Measurements from ENCODE around the gene PGM5.
"Not testable (repeated sequence)": the region's sequence is repeated elsewhere in the genome, so short reads cannot be mapped to it uniquely, and the experiment has no call there.

Gene PGM5

DNA sequence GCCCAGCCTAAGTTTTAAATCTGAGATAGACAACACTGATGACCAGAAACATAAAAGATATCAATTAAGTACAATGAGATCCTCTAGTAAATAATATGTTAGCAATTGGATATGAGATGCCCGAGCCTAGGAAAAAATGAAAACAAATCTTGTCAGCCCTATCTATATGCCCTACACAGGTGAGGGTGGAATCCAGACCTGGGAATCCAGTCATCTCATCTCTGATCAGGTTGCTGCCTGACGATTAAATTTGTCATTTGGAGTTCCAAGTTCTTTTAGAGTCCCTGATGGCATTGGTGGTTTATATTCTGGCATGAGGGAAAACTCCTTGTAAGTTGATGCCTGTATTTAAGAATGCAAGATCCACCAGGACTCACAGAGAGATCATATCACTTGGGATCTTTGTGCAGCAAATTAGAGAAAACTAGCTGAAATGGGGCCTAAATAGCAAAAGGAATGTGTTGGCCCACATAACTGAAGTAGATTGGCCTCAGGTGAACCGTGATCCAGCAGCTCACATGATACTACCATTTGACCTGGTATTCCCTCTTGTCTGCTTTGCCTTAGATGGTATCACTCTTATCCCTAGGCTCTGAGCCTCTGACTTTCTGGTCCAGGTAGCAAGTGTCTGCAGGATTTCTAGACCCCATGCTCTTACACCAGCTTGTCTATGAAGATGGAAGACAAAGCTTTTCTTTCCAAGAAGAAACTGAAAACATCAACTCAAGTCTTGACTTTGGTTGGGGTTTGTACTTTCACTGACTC is 48.2 kb downstream of the PGM5 start:
- H3K36me3 ChIP-seq (ENCODE audit: control insufficient read depth in 2 of 2, insufficient read depth in 1 of 2, low read length in 2 of 2); POLR2A ChIA-PET; H3K9me3 ChIP-seq (ENCODE audit: control insufficient read depth, insufficient read depth, low read depth, low read length); CTCF ChIA-PET; H3K4me3 ChIP-seq (ENCODE audit: low read depth, low read length); H3K4me1 ChIP-seq (ENCODE audit: control insufficient read depth, insufficient read depth, low read length); H3K27ac ChIP-seq (ENCODE audit: extremely low read depth, low read depth, low read length): not testable (repeated sequence)

DNA sequence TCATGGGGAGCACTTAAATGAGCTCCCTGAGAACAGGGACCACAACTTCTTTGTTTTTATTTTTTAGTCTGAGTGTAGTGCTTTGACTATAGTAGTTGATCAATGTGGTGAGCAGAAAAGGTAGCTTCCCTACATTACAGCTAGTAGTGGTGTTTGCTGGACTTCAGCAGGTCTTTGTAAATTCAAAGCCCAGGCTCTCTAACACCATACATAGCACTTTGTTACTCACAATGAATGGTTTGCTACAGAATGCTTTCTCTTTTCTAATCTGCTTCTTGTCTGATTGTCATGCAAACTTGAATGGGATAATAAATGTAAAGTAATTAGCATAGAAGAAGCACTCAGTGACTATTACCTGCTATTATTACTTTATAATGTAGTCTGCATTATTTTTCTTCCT is 55.5 kb downstream of the PGM5 start:
- H3K27ac ChIP-seq (ENCODE audit: extremely low read depth, low read depth, low read length); POLR2A ChIA-PET; CTCF ChIA-PET; H3K9me3 ChIP-seq (ENCODE audit: control insufficient read depth, insufficient read depth, low read depth, low read length); H3K4me3 ChIP-seq (ENCODE audit: low read depth, low read length); H3K36me3 ChIP-seq (ENCODE audit: control insufficient read depth in 2 of 2, insufficient read depth in 1 of 2, low read length in 2 of 2); H3K4me1 ChIP-seq (ENCODE audit: control insufficient read depth, insufficient read depth, low read length): not testable (repeated sequence)

DNA sequence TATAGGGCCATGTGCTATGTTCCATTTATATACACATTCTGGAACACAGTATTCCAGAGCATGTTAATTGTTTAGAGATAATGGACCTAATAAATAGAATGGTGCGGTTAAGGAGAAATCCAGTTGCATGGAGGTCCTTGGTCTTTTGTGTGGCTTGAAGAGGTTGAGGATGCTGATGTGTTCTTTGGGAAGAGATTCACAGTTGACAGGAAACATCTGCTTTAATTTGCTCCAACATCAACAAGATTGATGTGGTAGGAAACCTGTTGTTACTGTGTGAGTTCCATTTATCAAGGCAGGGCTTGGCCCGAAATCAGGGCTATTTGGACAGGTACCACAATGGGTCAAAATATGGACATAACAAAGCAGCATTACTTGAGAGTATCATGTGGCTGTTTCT is 56.3 kb downstream of the PGM5 start:
- H3K9me3 ChIP-seq (ENCODE audit: control insufficient read depth, insufficient read depth, low read depth, low read length); H3K27ac ChIP-seq (ENCODE audit: extremely low read depth, low read depth, low read length); H3K36me3 ChIP-seq (ENCODE audit: control insufficient read depth in 2 of 2, insufficient read depth in 1 of 2, low read length in 2 of 2); CTCF ChIA-PET; H3K4me3 ChIP-seq (ENCODE audit: low read depth, low read length); H3K4me1 ChIP-seq (ENCODE audit: control insufficient read depth, insufficient read depth, low read length); POLR2A ChIA-PET: not testable (repeated sequence)

DNA sequence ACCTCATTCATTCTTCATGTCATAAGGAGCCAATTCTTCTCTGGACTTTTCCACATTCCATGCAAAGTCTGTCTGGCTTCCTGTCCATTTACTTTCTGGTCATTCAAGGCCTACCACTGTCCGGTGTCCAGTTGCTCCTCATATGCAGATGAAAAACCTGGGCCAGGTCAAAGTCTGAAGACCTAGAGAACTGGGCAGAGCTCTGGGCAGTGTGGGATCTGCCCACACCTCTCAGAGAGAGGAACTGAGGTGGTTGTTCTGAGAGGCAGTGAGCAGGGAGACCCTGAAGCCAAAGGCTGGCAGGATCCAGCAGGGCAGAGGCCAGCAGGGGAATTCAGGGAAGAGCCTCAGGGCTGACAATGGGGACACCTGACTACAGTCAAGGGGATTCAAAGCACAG is 58.7 kb downstream of the PGM5 start:
- H3K27ac ChIP-seq (ENCODE audit: extremely low read depth, low read depth, low read length); H3K36me3 ChIP-seq (ENCODE audit: control insufficient read depth in 2 of 2, insufficient read depth in 1 of 2, low read length in 2 of 2); CTCF ChIA-PET; H3K4me1 ChIP-seq (ENCODE audit: control insufficient read depth, insufficient read depth, low read length); H3K4me3 ChIP-seq (ENCODE audit: low read depth, low read length); H3K9me3 ChIP-seq (ENCODE audit: control insufficient read depth, insufficient read depth, low read depth, low read length); POLR2A ChIA-PET: not testable (repeated sequence)

DNA sequence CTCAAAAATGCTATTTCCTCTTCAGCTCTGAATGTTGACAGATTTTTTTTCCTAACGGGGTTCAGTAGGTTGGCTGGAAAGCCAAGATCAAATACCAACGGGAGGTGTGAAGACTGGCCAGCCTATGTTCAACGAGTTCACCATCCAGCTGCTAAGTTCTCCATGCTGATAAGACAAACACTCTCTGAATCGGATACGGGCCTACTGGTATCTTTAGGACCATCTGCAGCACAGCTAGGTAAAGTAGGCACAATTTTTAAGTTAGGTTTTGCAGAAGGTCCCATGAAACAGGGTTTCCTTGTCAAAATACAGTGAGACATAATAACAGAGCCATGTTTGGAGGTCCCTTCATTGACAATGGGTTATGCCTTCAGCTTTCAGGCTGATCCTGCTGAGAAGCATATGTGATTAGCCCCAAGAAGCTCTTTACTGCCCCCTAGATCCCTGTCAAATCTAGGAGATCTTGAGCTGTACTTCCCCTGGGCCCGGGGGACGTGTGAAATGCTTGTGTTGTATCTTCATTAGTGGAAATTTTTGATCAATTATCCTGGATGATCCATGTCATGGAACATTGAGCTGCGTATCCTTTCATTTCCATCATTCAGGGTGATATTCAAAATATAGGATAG is 60.6 kb downstream of the PGM5 start:
- CTCF ChIA-PET = interaction anchor here (0.5 to 2.5 kb wide), 12 partner anchors 15 to 272 kb away, joined by 3 to 8 read pairs (median 3); no protein-coding TSS in a partner anchor
- POLR2A ChIA-PET = no interaction called here
- Histone ChIP-seq H3K4me3 (ENCODE audit: low read depth, low read length) (no peak overlapping the region), H3K36me3 (ENCODE audit: control insufficient read depth in 2 of 2, insufficient read depth in 1 of 2, low read length in 2 of 2) (no peaks in the 10 kb centered on the region), H3K27ac (ENCODE audit: extremely low read depth, low read depth, low read length) (no peak overlapping the region), H3K4me1 (ENCODE audit: control insufficient read depth, insufficient read depth, low read length) (no peaks in the 10 kb centered on the region), H3K9me3 (ENCODE audit: control insufficient read depth, insufficient read depth, low read depth, low read length) (no peaks in the 10 kb centered on the region)
- TF ChIP-seq ZSCAN16 (tag by site-specific recombination; IDR thresholded peaks at IDR 0.05) (no peak), ZNF76 (tag by site-specific recombination; IDR thresholded peaks at IDR 0.05; ENCODE audit: borderline replicate concordance, low read depth) (no peak), ZNF302 (tag by site-specific recombination; IDR thresholded peaks at IDR 0.05; ENCODE audit: low read depth) (no peak), ZNF510 (tag by site-specific recombination; IDR thresholded peaks at IDR 0.05; ENCODE audit: insufficient replicate concordance) (no peak), ZNF10 (tag by site-specific recombination; IDR thresholded peaks at IDR 0.05) (no peak), ZFP37 (tag by site-specific recombination; IDR thresholded peaks at IDR 0.05) (no peak), ZNF354C (tag by site-specific recombination; IDR thresholded peaks at IDR 0.05; ENCODE audit: borderline replicate concordance, low read depth) (no peak)

DNA sequence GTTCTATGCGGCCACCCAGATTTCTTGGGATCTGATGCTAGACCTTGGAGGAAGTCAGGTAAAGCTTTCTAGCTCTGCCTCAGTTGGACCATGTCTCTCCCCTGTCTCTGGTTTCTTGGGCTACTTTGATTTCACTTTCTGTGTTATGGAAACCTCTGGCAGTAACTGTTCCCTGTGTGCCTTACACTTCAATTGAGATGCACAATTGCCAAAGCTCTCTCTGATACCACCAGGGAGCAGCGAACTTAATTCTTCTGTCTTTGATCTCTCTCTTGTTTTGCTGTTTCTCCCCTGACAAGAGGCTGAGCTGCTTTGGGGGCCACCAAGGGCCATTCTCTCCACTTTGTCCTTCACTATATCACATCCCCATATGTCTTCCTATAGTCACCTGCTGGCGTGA is 61.4 kb downstream of the PGM5 start:
- H3K9me3 ChIP-seq (ENCODE audit: control insufficient read depth, insufficient read depth, low read depth, low read length) = no peaks in the 10 kb centered on the region
- no peak overlapping the region for H3K4me3 ChIP-seq (ENCODE audit: low read depth, low read length)
- POLR2A ChIA-PET = no interaction called here
- no peak overlapping the region for H3K27ac ChIP-seq (ENCODE audit: extremely low read depth, low read depth, low read length)
- no peaks in the 10 kb centered on the region for H3K36me3 ChIP-seq (ENCODE audit: control insufficient read depth in 2 of 2, insufficient read depth in 1 of 2, low read length in 2 of 2)
- no peaks in the 10 kb centered on the region for H3K4me1 ChIP-seq (ENCODE audit: control insufficient read depth, insufficient read depth, low read length)
- CTCF ChIA-PET = interaction anchor here (0.5 to 2.5 kb wide), 8 partner anchors 15 to 95 kb away, joined by 3 to 8 read pairs (median 4); no protein-coding TSS in a partner anchor
- TF ChIP-seq ZNF174 (tag by site-specific recombination; IDR thresholded peaks at IDR 0.05) = no peak
- TF ChIP-seq, protein P1, sequence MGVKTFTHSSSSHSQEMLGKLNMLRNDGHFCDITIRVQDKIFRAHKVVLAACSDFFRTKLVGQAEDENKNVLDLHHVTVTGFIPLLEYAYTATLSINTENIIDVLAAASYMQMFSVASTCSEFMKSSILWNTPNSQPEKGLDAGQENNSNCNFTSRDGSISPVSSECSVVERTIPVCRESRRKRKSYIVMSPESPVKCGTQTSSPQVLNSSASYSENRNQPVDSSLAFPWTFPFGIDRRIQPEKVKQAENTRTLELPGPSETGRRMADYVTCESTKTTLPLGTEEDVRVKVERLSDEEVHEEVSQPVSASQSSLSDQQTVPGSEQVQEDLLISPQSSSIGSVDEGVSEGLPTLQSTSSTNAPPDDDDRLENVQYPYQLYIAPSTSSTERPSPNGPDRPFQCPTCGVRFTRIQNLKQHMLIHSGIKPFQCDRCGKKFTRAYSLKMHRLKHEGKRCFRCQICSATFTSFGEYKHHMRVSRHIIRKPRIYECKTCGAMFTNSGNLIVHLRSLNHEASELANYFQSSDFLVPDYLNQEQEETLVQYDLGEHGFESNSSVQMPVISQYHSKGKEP (tag by site-specific recombination; IDR thresholded peaks at IDR 0.05) = no peak
- no peak for TF ChIP-seq ZNF335 (tag by site-specific recombination; conservative IDR thresholded peaks at IDR 0.05)
- TF ChIP-seq, protein P2, sequence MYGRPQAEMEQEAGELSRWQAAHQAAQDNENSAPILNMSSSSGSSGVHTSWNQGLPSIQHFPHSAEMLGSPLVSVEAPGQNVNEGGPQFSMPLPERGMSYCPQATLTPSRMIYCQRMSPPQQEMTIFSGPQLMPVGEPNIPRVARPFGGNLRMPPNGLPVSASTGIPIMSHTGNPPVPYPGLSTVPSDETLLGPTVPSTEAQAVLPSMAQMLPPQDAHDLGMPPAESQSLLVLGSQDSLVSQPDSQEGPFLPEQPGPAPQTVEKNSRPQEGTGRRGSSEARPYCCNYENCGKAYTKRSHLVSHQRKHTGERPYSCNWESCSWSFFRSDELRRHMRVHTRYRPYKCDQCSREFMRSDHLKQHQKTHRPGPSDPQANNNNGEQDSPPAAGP (tag by site-specific recombination; IDR thresholded peaks at IDR 0.05) = no peak
- no peak for TF ChIP-seq ZNF768 (tag by site-specific recombination; IDR thresholded peaks at IDR 0.05)
- TF ChIP-seq, protein P3, sequence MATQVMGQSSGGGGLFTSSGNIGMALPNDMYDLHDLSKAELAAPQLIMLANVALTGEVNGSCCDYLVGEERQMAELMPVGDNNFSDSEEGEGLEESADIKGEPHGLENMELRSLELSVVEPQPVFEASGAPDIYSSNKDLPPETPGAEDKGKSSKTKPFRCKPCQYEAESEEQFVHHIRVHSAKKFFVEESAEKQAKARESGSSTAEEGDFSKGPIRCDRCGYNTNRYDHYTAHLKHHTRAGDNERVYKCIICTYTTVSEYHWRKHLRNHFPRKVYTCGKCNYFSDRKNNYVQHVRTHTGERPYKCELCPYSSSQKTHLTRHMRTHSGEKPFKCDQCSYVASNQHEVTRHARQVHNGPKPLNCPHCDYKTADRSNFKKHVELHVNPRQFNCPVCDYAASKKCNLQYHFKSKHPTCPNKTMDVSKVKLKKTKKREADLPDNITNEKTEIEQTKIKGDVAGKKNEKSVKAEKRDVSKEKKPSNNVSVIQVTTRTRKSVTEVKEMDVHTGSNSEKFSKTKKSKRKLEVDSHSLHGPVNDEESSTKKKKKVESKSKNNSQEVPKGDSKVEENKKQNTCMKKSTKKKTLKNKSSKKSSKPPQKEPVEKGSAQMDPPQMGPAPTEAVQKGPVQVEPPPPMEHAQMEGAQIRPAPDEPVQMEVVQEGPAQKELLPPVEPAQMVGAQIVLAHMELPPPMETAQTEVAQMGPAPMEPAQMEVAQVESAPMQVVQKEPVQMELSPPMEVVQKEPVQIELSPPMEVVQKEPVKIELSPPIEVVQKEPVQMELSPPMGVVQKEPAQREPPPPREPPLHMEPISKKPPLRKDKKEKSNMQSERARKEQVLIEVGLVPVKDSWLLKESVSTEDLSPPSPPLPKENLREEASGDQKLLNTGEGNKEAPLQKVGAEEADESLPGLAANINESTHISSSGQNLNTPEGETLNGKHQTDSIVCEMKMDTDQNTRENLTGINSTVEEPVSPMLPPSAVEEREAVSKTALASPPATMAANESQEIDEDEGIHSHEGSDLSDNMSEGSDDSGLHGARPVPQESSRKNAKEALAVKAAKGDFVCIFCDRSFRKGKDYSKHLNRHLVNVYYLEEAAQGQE (tag by site-specific recombination; IDR thresholded peaks at IDR 0.05) = no peak
